MM.1S (cell line): ENCODE results near the gene ATP13A5.

Experiments
- EZH2phosphoT487 ChIP-seq: fragments of 300-600 bp; sonication (generic); IDR thresholded peaks from 2 replicates; pipeline ENCODE4 v1.6.1; 2018; ENCODE audit warnings: antibody characterized with exemption, low read length
- TF ChIP-seq, protein P1 (sequence below): fragments of 300-600 bp; sonication (generic); IDR thresholded peaks from 2 replicates; pipeline ENCODE4 v1.5.1; 2016; ENCODE audit warnings: antibody characterized with exemption, low read length, mixed read lengths

DNA sequence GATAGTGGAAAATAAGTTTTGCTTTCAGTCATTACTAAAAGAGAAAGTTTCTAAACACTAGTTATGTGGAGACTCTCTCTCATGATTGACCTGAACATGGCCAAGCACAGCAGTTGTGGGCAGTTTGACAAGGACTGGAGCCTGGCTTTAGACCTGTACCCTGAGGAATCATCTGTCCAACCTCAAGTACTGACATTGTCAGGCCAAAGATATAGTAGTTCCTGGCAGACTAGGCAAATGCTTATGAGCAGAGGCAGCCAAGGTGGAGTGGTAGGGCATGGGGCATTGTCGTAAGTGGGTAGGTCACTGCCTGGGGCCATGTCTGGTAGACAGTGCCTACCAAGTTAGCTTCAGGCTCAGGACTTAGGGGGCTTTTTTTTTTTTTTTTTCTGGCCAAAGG, 116.6 kb downstream of the ATP13A5 start:
- TF ChIP-seq, protein P1, sequence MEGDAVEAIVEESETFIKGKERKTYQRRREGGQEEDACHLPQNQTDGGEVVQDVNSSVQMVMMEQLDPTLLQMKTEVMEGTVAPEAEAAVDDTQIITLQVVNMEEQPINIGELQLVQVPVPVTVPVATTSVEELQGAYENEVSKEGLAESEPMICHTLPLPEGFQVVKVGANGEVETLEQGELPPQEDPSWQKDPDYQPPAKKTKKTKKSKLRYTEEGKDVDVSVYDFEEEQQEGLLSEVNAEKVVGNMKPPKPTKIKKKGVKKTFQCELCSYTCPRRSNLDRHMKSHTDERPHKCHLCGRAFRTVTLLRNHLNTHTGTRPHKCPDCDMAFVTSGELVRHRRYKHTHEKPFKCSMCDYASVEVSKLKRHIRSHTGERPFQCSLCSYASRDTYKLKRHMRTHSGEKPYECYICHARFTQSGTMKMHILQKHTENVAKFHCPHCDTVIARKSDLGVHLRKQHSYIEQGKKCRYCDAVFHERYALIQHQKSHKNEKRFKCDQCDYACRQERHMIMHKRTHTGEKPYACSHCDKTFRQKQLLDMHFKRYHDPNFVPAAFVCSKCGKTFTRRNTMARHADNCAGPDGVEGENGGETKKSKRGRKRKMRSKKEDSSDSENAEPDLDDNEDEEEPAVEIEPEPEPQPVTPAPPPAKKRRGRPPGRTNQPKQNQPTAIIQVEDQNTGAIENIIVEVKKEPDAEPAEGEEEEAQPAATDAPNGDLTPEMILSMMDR, result no peak
- no peak for TF ChIP-seq EZH2phosphoT487
